ENCODE measurements around the gene OPN1LW. TPM values are rescaled to one million over a fixed set of nuclear protein-coding genes. Genes with fewer than 3 reads are reported as not detected.
A peak's percentile ranks its signal among the peaks of the same experiment; 100 is the strongest.

Gene OPN1LW
- total and polyA plus RNA-seq, 10 donors = not detected

DNA sequence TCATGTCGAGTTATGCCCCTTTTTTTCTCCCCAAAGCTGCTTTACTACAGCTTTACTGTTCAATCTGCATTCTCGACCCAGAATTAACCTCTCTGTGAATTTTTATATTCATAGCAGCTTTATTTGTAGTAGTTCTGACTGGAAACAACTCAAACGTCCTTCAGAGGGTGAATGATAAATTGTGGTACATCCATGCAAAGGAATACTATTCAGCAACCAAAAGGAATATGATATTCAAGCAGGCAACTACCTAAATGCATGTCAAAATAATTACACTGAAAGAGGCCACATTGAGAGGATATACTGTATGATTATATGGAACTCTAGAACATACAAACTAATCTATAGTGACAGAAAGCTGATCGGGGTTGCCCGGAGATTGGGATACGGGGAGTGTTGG is 26.5 kb upstream of the OPN1LW start:
- intact Hi-C loops (cut with DNase I; ENCODE audit: low total_unique reads) = no loop called here
- H3K36me3 ChIP-seq = no peaks in the 10 kb centered on the region
- H3K27me3 ChIP-seq (replicated peaks in 1 of 7) = no peaks in the 10 kb centered on the region
- no peak overlapping the region for H3K4me3 ChIP-seq
- TF ChIP-seq, protein P1, sequence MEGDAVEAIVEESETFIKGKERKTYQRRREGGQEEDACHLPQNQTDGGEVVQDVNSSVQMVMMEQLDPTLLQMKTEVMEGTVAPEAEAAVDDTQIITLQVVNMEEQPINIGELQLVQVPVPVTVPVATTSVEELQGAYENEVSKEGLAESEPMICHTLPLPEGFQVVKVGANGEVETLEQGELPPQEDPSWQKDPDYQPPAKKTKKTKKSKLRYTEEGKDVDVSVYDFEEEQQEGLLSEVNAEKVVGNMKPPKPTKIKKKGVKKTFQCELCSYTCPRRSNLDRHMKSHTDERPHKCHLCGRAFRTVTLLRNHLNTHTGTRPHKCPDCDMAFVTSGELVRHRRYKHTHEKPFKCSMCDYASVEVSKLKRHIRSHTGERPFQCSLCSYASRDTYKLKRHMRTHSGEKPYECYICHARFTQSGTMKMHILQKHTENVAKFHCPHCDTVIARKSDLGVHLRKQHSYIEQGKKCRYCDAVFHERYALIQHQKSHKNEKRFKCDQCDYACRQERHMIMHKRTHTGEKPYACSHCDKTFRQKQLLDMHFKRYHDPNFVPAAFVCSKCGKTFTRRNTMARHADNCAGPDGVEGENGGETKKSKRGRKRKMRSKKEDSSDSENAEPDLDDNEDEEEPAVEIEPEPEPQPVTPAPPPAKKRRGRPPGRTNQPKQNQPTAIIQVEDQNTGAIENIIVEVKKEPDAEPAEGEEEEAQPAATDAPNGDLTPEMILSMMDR (IDR thresholded peaks at IDR 0.05 in 8 of 11, conservative IDR thresholded peaks at IDR 0.05 in 3 of 11) = no peak
- TF ChIP-seq POLR2A (IDR thresholded peaks at IDR 0.05) = no peak
- TF ChIP-seq POLR2AphosphoS5 (IDR thresholded peaks at IDR 0.05) = no peak
- peaks cover 0 to 3% (median 0%) of the 10 kb centered on the region in 6 donors for H3K4me1 ChIP-seq
- WGBS, 5 donors = 68 to 92% (median 83%) methylated on average over 6 of the region's 6 CpGs
- H3K9me3 ChIP-seq = peaks cover 0 to 6% (median 0%) of the 10 kb centered on the region in 8 donors
- no peak overlapping the region for H3K27ac ChIP-seq
- DNase-seq = no peak

DNA sequence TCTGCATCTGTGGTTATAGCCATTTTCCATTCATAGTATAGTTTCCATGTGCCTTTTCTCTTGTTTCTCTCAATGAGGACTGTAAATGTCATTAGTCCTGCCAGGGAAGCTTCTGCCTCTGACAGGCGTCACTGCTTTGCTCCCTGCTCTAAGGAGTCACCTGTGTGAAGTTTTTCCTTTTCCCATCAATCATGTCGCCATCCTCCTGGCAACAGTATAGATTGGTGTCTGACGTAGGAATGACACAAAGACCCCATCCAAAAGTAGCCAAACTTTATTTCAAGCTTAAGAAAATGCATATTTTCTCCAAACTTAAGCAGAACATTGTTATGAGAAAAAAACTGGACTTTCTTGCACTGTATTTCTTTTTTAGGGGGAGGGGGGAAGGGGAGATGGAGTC is 23.5 kb upstream of the OPN1LW start:
- TF ChIP-seq, protein P1 (IDR thresholded peaks at IDR 0.05 in 8 of 11, conservative IDR thresholded peaks at IDR 0.05 in 3 of 11) = no peak
- TF ChIP-seq POLR2A (IDR thresholded peaks at IDR 0.05) = no peak
- H3K36me3 ChIP-seq = no peaks in the 10 kb centered on the region
- WGBS, 5 donors = 87 to 96% (median 94%) methylated on average over 3 of the region's 3 CpGs
- H3K27ac ChIP-seq = no peak overlapping the region
- peaks cover 0 to 29% (median 23%) of the 10 kb centered on the region in 6 donors for H3K4me1 ChIP-seq
- H3K4me3 ChIP-seq = no peak overlapping the region
- intact Hi-C loops (cut with DNase I; ENCODE audit: low total_unique reads) = no loop called here
- no peaks in the 10 kb centered on the region for H3K27me3 ChIP-seq (replicated peaks in 1 of 7)
- H3K9me3 ChIP-seq = peaks cover 0 to 6% (median 0%) of the 10 kb centered on the region in 8 donors
- no peak for DNase-seq

DNA sequence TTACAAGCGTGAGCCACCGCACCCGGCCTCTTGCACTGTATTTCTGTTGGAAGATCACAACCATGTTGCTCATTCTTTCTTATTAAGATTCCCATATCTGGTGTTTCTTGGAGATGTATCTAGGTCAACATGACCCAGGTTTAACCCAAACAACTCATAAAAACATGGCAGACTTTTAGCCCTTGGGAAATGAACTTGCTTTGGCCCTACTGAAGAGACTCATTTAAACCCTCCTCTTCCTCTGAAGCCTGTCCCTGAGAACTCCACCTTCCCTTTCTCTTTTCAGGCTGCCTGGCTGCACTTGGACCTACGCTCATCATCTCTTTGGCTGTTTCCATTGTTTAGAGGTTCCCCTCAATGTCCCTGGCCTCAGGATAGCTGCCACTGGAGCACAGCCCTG is 22.8 kb upstream of the OPN1LW start:
- DNase-seq = no peak
- Histone ChIP-seq H3K27ac (no peak overlapping the region), H3K9me3 (peaks cover 0 to 6% (median 0%) of the 10 kb centered on the region in 8 donors), H3K4me1 (peaks cover 0 to 31% (median 23%) of the 10 kb centered on the region in 6 donors), H3K27me3 (replicated peaks in 1 of 7) (no peaks in the 10 kb centered on the region), H3K4me3 (no peak overlapping the region), H3K36me3 (no peaks in the 10 kb centered on the region)
- TF ChIP-seq POLR2A (IDR thresholded peaks at IDR 0.05) = no peak
- TF ChIP-seq POLR2AphosphoS5 (IDR thresholded peaks at IDR 0.05) = no peak
- TF ChIP-seq, protein P1 (IDR thresholded peaks at IDR 0.05 in 8 of 11, conservative IDR thresholded peaks at IDR 0.05 in 3 of 11) = no peak
- intact Hi-C loops (cut with DNase I; ENCODE audit: low total_unique reads) = no loop called here
- WGBS, 5 donors = 88 to 100% (median 98%) methylated on average over 3 to 4 of the region's 4 CpGs

DNA sequence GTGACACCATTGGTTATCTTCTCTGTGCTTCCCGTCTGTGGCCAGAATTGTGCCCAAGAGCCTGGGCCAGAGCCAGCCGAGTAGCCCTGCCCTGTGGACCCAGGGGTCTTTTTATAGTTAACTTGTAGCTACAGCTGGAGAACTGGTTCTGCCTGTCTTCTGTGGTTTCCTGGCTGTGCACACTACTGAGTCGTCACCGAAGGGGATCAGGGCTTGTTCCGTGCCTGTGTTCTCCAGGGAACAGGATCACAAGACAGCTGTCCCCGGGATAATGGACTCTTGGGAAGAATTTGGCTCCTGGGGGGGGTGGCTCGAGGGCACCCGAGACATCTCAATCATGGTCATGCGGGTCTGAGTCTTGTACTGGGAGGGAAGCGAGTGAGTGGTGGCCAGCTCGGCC is 22.1 kb upstream of the OPN1LW start:
- 51 to 81% (median 59%) methylated on average over 5 to 11 of the region's 11 CpGs for WGBS, 5 donors
- H3K9me3 ChIP-seq = peaks cover 0 to 6% (median 0%) of the 10 kb centered on the region in 8 donors
- peaks cover 0 to 31% (median 23%) of the 10 kb centered on the region in 6 donors for H3K4me1 ChIP-seq
- intact Hi-C loops (cut with DNase I; ENCODE audit: low total_unique reads) = no loop called here
- DNase-seq = no peak
- peak overlapping the region in 1 of 8 donors; percentile 1 for H3K27ac ChIP-seq
- no peaks in the 10 kb centered on the region for H3K27me3 ChIP-seq (replicated peaks in 1 of 7)
- H3K36me3 ChIP-seq = no peaks in the 10 kb centered on the region
- H3K4me3 ChIP-seq = no peak overlapping the region
- TF ChIP-seq POLR2A (IDR thresholded peaks at IDR 0.05) = no peak
